SU-DHL-6 (cell line): ENCODE measurements around the gene ABCA12.

Experiments
- CTCF ChIP-seq: fragments of 200-600 bp; sonication (generic); IDR thresholded peaks from one replicate; pipeline ENCODE4 v1.5.1; 2017; ENCODE audit warnings: antibody characterized with exemption, mild to moderate bottlenecking, low read length, moderate library complexity; ENCODE audit not compliant: insufficient read depth, poor library complexity, severe bottlenecking
- EZH2phosphoT487 ChIP-seq: fragments of 200-600 bp; sonication (generic), shearing (Covaris generic); conservative IDR thresholded peaks from 2 replicates; pipeline ENCODE4 v1.6.1; 2018; ENCODE audit warnings: mild to moderate bottlenecking, antibody characterized with exemption, low read length, moderate library complexity, mixed read lengths

GRCh38 chr2:215171151-215171550 is 32.7 kb upstream of the ABCA12 start:
- no peak for TF ChIP-seq CTCF
- no peak for TF ChIP-seq EZH2phosphoT487
